GM12878 (cell line): Measurements from ENCODE around the gene HYPK. TPM values are rescaled to one million over a fixed set of nuclear protein-coding genes. Genes with fewer than 3 reads are reported as not detected.

Experiments used
- ATAC-seq: fragments of 200-7000 bp; cut with Tn5 transposase; 3 replicates; pipeline ENCODE4 v1.9.1; 2020; ENCODE audit warnings: mild to moderate bottlenecking, moderate library complexity
- BruUV-seq: library from RNA; stranded (reverse); fragments of 400-500 nt; replicated peaks from 2 replicates; lab custom pipeline; 2021; lab: Mats Ljungman, UMichigan
- CTCF ChIA-PET: fragments of 300-600 bp; sonication (Branson Sonifier 250); formaldehyde crosslinking; extraction: SDS; loops from one replicate; lab custom pipeline; 2021; ENCODE audit warnings: inconsistent platforms; lab: Yijun Ruan, JAX
- POLR2A ChIA-PET: fragments of 350-600 bp; formaldehyde crosslinking; extraction: SDS; loops from one replicate; lab custom pipeline; 2021; ENCODE audit warnings: inconsistent platforms; lab: Charles Lee
- RAD21 ChIA-PET: fragments of 300-600 bp; sonication (Branson Sonifier 250); formaldehyde crosslinking; loops from one replicate; lab custom pipeline; 2023; ENCODE audit warnings: antibody characterized with exemption; ENCODE audit not compliant: unreplicated experiment; lab: Charles Lee
- SMC1A ChIA-PET: fragments of 300-600 bp; sonication (Branson Sonifier 250); formaldehyde crosslinking; loops from one replicate; lab custom pipeline; 2023; ENCODE audit not compliant: unreplicated experiment, uncharacterized antibody; lab: Charles Lee
- DNase-seq: peaks from one replicate; pipeline ENCODE4 v3.0.0-alpha.2; 2011; ENCODE audit warnings: low read depth, low spot score
- FAIRE-seq: peaks from 3 replicates; lab custom pipeline; 2011; peaks lifted over from hg19 to GRCh38; lab: Jason Lieb, UNC
- H2AFZ ChIP-seq: 2 replicates; pipeline ENCODE4 v1.6.0; 2011; ENCODE audit warnings: low read depth, low read length, control low read depth; ENCODE audit not compliant: control insufficient read depth
- H3K27ac ChIP-seq: 2 replicates; pipeline ENCODE4 v1.5.1; 2011; ENCODE audit warnings: control low read depth; ENCODE audit not compliant: control insufficient read depth, insufficient read depth
- H3K27me3 ChIP-seq, 2 experiments: replicated peaks in 1 of 2; 2 replicates each; pipeline versions ENCODE4 v1.6.0 to v1.6.1; 2011; ENCODE audit warnings: low read length in 1 of 2; ENCODE audit not compliant: control insufficient read depth in 2 of 2, insufficient read depth in 2 of 2
- H3K36me3 ChIP-seq, 2 experiments: 2 replicates each; pipeline ENCODE4 v1.5.1; 2011; ENCODE audit warnings: low read length in 1 of 2; ENCODE audit not compliant: control insufficient read depth in 2 of 2, insufficient read depth in 2 of 2
- H3K4me1 ChIP-seq: 2 replicates; pipeline ENCODE4 v1.6.1; 2011; ENCODE audit warnings: mild to moderate bottlenecking, low read length, moderate library complexity, mixed read lengths; ENCODE audit not compliant: control insufficient read depth, insufficient read depth
- H3K4me2 ChIP-seq: 2 replicates; pipeline ENCODE4 v1.6.0; 2011; ENCODE audit warnings: control low read depth; ENCODE audit not compliant: control insufficient read depth, insufficient read depth
- H3K4me3 ChIP-seq: fragments of 200-600 bp; sonication (generic); 2 replicates; pipeline ENCODE4 v1.5.1; 2016
- H3K79me2 ChIP-seq: 2 replicates; pipeline ENCODE4 v1.6.0; 2011; ENCODE audit warnings: low read length; ENCODE audit not compliant: control insufficient read depth, insufficient read depth
- H3K9ac ChIP-seq: 2 replicates; pipeline ENCODE4 v1.8.0; 2011; ENCODE audit warnings: low read length, control low read depth, mixed read lengths; ENCODE audit not compliant: control insufficient read depth, insufficient read depth
- H3K9me3 ChIP-seq: replicated peaks from 3 replicates; pipeline ENCODE4 v1.5.1; 2011; ENCODE audit warnings: mild to moderate bottlenecking, low read length; ENCODE audit not compliant: control insufficient read depth, insufficient read depth
- H4K20me1 ChIP-seq: 2 replicates; pipeline ENCODE4 v1.6.0; 2011; ENCODE audit not compliant: control insufficient read depth, insufficient read depth
- CBFB ChIP-seq: IDR thresholded peaks from 2 replicates; pipeline ENCODE4 v1.6.1; 2016; ENCODE audit warnings: antibody characterized with exemption, low read depth
- CHD4 ChIP-seq: fragments of 200-600 bp; sonication (generic); IDR thresholded peaks from 2 replicates; pipeline ENCODE4 v1.6.1; 2016; ENCODE audit warnings: mild to moderate bottlenecking
- E4F1 ChIP-seq: fragments of 450-650 bp; IDR thresholded peaks from 2 replicates; pipeline ENCODE4 v1.6.1; 2018; ENCODE audit warnings: borderline replicate concordance, mild to moderate bottlenecking; ENCODE audit not compliant: partially characterized antibody
- IKZF1 ChIP-seq: fragments of 450-650 bp; conservative IDR thresholded peaks from 2 replicates; pipeline ENCODE4 v1.6.1; 2017; ENCODE audit warnings: antibody characterized with exemption, mild to moderate bottlenecking
- JUNB ChIP-seq: IDR thresholded peaks from 2 replicates; pipeline ENCODE4 v1.6.1; 2016; ENCODE audit warnings: antibody characterized with exemption, mild to moderate bottlenecking
- JUND ChIP-seq: IDR thresholded peaks from 2 replicates; pipeline ENCODE4 v1.6.1; 2012; ENCODE audit warnings: low read depth, mild to moderate bottlenecking, low read length, improper control_type of control experiment, moderate library complexity
- KAT2A ChIP-seq: conservative IDR thresholded peaks from 2 replicates; pipeline ENCODE4 v1.6.1; 2011; ENCODE audit warnings: low read depth, low read length; ENCODE audit not compliant: control insufficient read depth
- KDM1A ChIP-seq: fragments of 200-600 bp; sonication (generic); IDR thresholded peaks from 2 replicates; pipeline ENCODE4 v1.6.1; 2016; ENCODE audit warnings: borderline replicate concordance
- KLF5 ChIP-seq: fragments of 450-650 bp; IDR thresholded peaks from 2 replicates; pipeline ENCODE4 v1.6.1; 2014; ENCODE audit warnings: mild to moderate bottlenecking; ENCODE audit not compliant: partially characterized antibody
- MEF2A ChIP-seq: IDR thresholded peaks from 2 replicates; pipeline ENCODE4 v1.6.1; 2011; ENCODE audit warnings: low read depth, mild to moderate bottlenecking, low read length, moderate library complexity; ENCODE audit not compliant: insufficient read depth
- MLLT1 ChIP-seq: fragments of 450-650 bp; IDR thresholded peaks from 2 replicates; pipeline ENCODE4 v1.6.1; 2016; ENCODE audit warnings: mild to moderate bottlenecking
- MXI1 ChIP-seq: fragments of 150-350 bp; IDR thresholded peaks from 2 replicates; pipeline ENCODE4 v1.6.1; 2011; ENCODE audit warnings: low read depth, mild to moderate bottlenecking, inconsistent platforms, low read length, improper control_type of control experiment
- SREBF1 ChIP-seq: IDR thresholded peaks from 2 replicates; pipeline ENCODE4 v1.6.1; 2012; ENCODE audit warnings: mild to moderate bottlenecking, low read length
- SREBF2 ChIP-seq: IDR thresholded peaks from 2 replicates; pipeline ENCODE4 v1.6.1; 2012; ENCODE audit warnings: mild to moderate bottlenecking, low read length
- SRF ChIP-seq, 2 experiments: IDR thresholded peaks; 2 replicates each; pipeline ENCODE4 v1.6.1; 2011; ENCODE audit warnings: low read depth in 2 of 2, low read length in 2 of 2, mild to moderate bottlenecking in 1 of 2, moderate library complexity in 1 of 2
- USF1 ChIP-seq: IDR thresholded peaks from 2 replicates; pipeline ENCODE4 v1.6.1; 2011; ENCODE audit warnings: borderline replicate concordance, low read depth, mild to moderate bottlenecking, moderate library complexity, mixed read lengths, low read length; ENCODE audit not compliant: insufficient read depth; ENCODE audit errors: extremely low read length
- ZNF207 ChIP-seq: fragments of 450-650 bp; IDR thresholded peaks from 2 replicates; pipeline ENCODE4 v1.6.1; 2014; ENCODE audit warnings: antibody characterized with exemption, mild to moderate bottlenecking, borderline replicate concordance
- ZNF384 ChIP-seq: IDR thresholded peaks from 2 replicates; pipeline ENCODE4 v1.6.1; 2012; ENCODE audit warnings: low read depth, mild to moderate bottlenecking, low read length, improper control_type of control experiment, borderline replicate concordance
- WGBS: methylation state at CpG from one replicate; pipeline ENCODE4 v1.1.6; 2016; ENCODE audit warnings: low lambda C conversion rate; ENCODE audit not compliant: insufficient replicate concordance, insufficient coverage; ENCODE audit errors: missing lambda C conversion rate; 5-methylcytosine and 5-hydroxymethylcytosine counted together
- in situ Hi-C: fragments of 300-500 bp; cut with MboI; formaldehyde crosslinking; loops from 9 replicates; pipeline ENCODE4 v1.14.3; 2018; ENCODE audit warnings: mixed read lengths
- intact Hi-C: fragments of 100-400 bp; cut with micrococcal nuclease; formaldehyde crosslinking; loops from one replicate; pipeline ENCODE4 v1.14.2; 2022; ENCODE audit not compliant: unreplicated experiment
- polyA plus RNA-seq, 11 experiments: library from polyadenylated mRNA; depleted of rRNA in 4 of 11; unstranded in 6 of 11; stranded (reverse) in 5 of 11; fragments of >200 nt; fragmentation: Nextera tagmentation in 4 of 11; fragmentation: Illumina TruSeq in 1 of 11; extraction: Ambion mirVana in 4 of 11; extraction: Trizol in 1 of 11; gene quantifications; 1 replicate in 1 of 11; 2 replicates in 10 of 11; pipeline versions ENCODE4 v1.2.1 to v1.2.3, GENCODE V29; 2011 to 2016; ENCODE audit warnings: inconsistent platforms in 2 of 11, missing spikeins in 2 of 11, low read depth in 1 of 11
- total RNA-seq, 4 experiments: library from RNA; depleted of rRNA in 3 of 4; stranded (reverse); fragments of >200 nt in 3 of 4; fragmentation: Illumina TruSeq in 1 of 4; extraction: Trizol in 1 of 4; gene quantifications; 2 replicates each; pipeline versions ENCODE4 v1.2.1 to v1.2.3, GENCODE V29; 2013 to 2021

HYPK gene
- total and polyA plus RNA-seq, 10 of the 15 experiments (the other 5 are each of a cell fraction or from before 2014, with no cell fraction given), result 8.0 to 38.4 (median 17.5) TPM

GRCh38 chr15:43762824-43763223 lies 37.6 kb upstream of the HYPK start (continued):
- TF ChIP-seq MLLT1, result no peak
- no peak for TF ChIP-seq ZNF207
- TF ChIP-seq JUNB, result no peak
- TF ChIP-seq SREBF1, result no peak
- TF ChIP-seq, all 136 proteins: peak for 0

GRCh38 chr15:43763819-43764446 lies 36.5 kb upstream of the HYPK start:
- TSS peak; percentile 18 for BruUV-seq
- Histone ChIP-seq H3K79me2 (peaks cover 1% of the 10 kb centered on the region; the same call in 1 of the 2 replicates), H3K9me3 (no peaks in the 10 kb centered on the region), H3K27ac (no peak overlapping the region), H3K4me1 (no peaks in the 10 kb centered on the region), H3K27me3 (no peaks in the 10 kb centered on the region)
- in situ Hi-C loops, result no loop called here
- WGBS, result 71% methylated on average over 2 of the region's 2 CpGs
- intact Hi-C loops, result no loop called here
- no peak for TF ChIP-seq MXI1
- no peak for TF ChIP-seq CHD4
- no peak for TF ChIP-seq SREBF1
- TF ChIP-seq SREBF2, result no peak
- TF ChIP-seq IKZF1, result no peak
- TF ChIP-seq KDM1A, result no peak
- no peak for TF ChIP-seq JUND
- TF ChIP-seq SRF (IDR thresholded peaks at IDR 0.05; ENCODE audit: low read depth in 2 of 2, low read length in 2 of 2), result no peak
- no peak for TF ChIP-seq MEF2A
- TF ChIP-seq KLF5, result no peak
- TF ChIP-seq CBFB, result no peak
- TF ChIP-seq USF1, result no peak
- TF ChIP-seq KAT2A, result no peak
- no peak for TF ChIP-seq E4F1
- no peak for TF ChIP-seq ZNF384
- TF ChIP-seq, all 136 proteins: peak for 0
- Histone ChIP-seq H4K20me1 (0 out of 2 replicates have a peak, but pooled peaks cover 2% of the 10 kb centered on the region), H3K36me3 (peaks cover 12 to 48% of the 10 kb centered on the region in 2 experiments), H3K9ac (no peak overlapping the region), H3K4me3 (no peak overlapping the region), H2AFZ (no peak overlapping the region), H3K4me2 (no peak overlapping the region)
- no peak for FAIRE-seq
- no peak for DNase-seq
- ChIA-PET RAD21 (no interaction called here), POLR2A (no interaction called here), CTCF (no interaction called here), SMC1A (interaction anchor here (1.7 kb wide), 1 partner anchor 13 kb away, joined by 5 read pairs; the partner anchor contains the start of gene ELL3)
- ATAC-seq, result no peak
